ENCODE measurements around the gene DPP10. TPM values are rescaled to one million over a fixed set of nuclear protein-coding genes. Genes with fewer than 3 reads are reported as not detected.
A peak's percentile ranks its signal among the peaks of the same experiment; 100 is the strongest.

Gene DPP10
- total and polyA plus RNA-seq, 4 donors, result 0.08 to 5.0 (median 0.27) TPM

DNA sequence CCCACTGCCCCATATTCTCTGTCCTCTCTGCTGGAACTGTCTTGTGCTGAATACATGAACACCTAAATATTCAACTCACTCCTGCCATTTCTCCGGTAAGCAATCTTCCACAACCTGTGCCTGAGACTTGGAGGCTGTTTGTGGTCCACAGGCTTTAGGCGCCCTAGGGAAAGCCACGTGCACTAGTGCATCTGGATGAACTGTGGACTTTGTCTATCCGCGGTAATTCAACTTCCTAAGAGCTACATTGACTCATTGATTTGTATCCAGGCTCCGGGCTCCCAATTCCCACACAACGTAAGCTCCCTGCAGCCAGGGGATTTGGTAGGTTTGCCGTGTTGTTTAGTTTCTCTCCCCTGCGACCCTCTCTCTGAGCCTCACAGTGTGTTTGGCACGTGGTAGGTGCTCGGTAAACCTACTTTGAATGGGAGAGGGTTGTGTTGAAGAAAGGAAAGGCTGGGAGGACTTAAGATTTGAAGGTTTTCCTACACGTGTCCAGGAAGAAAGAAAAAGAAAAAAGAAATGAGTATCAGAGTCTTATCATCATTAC is 718.2 kb downstream of the DPP10 start:
- no peak for ATAC-seq (ENCODE audit: insufficient read depth, low FRiP score)
- peaks cover 23 to 61% (median 32%) of the 10 kb centered on the region in 3 donors for H3K27me3 ChIP-seq (ENCODE audit: control insufficient read depth in 3 of 3, insufficient read depth in 3 of 3, low read length in 2 of 3)
- peaks cover 0 to 6% (median 0%) of the 10 kb centered on the region in 5 donors for H3K4me1 ChIP-seq (ENCODE audit: control insufficient read depth in 5 of 5, insufficient read depth in 5 of 5, low read length in 5 of 5)
- H3K27ac ChIP-seq (ENCODE audit: low read depth in 1 of 2, low read length in 1 of 2), result no peak overlapping the region
- DNase-seq, result no peak
- TF ChIP-seq, protein P1, sequence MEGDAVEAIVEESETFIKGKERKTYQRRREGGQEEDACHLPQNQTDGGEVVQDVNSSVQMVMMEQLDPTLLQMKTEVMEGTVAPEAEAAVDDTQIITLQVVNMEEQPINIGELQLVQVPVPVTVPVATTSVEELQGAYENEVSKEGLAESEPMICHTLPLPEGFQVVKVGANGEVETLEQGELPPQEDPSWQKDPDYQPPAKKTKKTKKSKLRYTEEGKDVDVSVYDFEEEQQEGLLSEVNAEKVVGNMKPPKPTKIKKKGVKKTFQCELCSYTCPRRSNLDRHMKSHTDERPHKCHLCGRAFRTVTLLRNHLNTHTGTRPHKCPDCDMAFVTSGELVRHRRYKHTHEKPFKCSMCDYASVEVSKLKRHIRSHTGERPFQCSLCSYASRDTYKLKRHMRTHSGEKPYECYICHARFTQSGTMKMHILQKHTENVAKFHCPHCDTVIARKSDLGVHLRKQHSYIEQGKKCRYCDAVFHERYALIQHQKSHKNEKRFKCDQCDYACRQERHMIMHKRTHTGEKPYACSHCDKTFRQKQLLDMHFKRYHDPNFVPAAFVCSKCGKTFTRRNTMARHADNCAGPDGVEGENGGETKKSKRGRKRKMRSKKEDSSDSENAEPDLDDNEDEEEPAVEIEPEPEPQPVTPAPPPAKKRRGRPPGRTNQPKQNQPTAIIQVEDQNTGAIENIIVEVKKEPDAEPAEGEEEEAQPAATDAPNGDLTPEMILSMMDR (IDR thresholded peaks at IDR 0.05; ENCODE audit: control extremely low read depth, extremely low read depth), result no peak
- H3K9ac ChIP-seq (ENCODE audit: insufficient read depth in 1 of 2, low read length in 2 of 2), result no peak overlapping the region
- no peak overlapping the region for H3K4me3 ChIP-seq
- H3K36me3 ChIP-seq (ENCODE audit: control insufficient read depth in 4 of 4, insufficient read depth in 4 of 4, low read length in 4 of 4), result no peaks in the 10 kb centered on the region
- 51 to 55% methylated on average over 12 of the region's 12 CpGs for WGBS, 2 donors
- H3K9me3 ChIP-seq (ENCODE audit: control insufficient read depth in 4 of 4, insufficient read depth in 3 of 4, low read length in 3 of 4), result peaks cover 0 to 5% (median 0%) of the 10 kb centered on the region in 4 donors

GRCh38 chr2:115161081-115161770 is 718.8 kb downstream of the DPP10 start:
- ATAC-seq (ENCODE audit: insufficient read depth, low FRiP score) (no peak), DNase-seq (peak; percentile 65 to 80 (median 73))
- TF ChIP-seq, protein P1 (IDR thresholded peaks at IDR 0.05; ENCODE audit: control extremely low read depth, extremely low read depth), result no peak
- Histone ChIP-seq H3K9ac (ENCODE audit: insufficient read depth in 1 of 2, low read length in 2 of 2) (no peak overlapping the region), H3K4me1 (ENCODE audit: control insufficient read depth in 5 of 5, insufficient read depth in 5 of 5, low read length in 5 of 5) (peaks cover 0 to 6% (median 0%) of the 10 kb centered on the region in 5 donors), H3K27ac (ENCODE audit: low read depth in 1 of 2, low read length in 1 of 2) (no peak overlapping the region), H3K4me3 (no peak overlapping the region), H3K27me3 (ENCODE audit: control insufficient read depth in 3 of 3, insufficient read depth in 3 of 3, low read length in 2 of 3) (peaks cover 23 to 59% (median 32%) of the 10 kb centered on the region in 3 donors), H3K9me3 (ENCODE audit: control insufficient read depth in 4 of 4, insufficient read depth in 3 of 4, low read length in 3 of 4) (peaks cover 0 to 5% (median 0%) of the 10 kb centered on the region in 4 donors), H3K36me3 (ENCODE audit: control insufficient read depth in 4 of 4, insufficient read depth in 4 of 4, low read length in 4 of 4) (no peaks in the 10 kb centered on the region)
- 1 to 2% methylated on average over 31 to 86 of the region's 86 CpGs for WGBS, 2 donors

DNA sequence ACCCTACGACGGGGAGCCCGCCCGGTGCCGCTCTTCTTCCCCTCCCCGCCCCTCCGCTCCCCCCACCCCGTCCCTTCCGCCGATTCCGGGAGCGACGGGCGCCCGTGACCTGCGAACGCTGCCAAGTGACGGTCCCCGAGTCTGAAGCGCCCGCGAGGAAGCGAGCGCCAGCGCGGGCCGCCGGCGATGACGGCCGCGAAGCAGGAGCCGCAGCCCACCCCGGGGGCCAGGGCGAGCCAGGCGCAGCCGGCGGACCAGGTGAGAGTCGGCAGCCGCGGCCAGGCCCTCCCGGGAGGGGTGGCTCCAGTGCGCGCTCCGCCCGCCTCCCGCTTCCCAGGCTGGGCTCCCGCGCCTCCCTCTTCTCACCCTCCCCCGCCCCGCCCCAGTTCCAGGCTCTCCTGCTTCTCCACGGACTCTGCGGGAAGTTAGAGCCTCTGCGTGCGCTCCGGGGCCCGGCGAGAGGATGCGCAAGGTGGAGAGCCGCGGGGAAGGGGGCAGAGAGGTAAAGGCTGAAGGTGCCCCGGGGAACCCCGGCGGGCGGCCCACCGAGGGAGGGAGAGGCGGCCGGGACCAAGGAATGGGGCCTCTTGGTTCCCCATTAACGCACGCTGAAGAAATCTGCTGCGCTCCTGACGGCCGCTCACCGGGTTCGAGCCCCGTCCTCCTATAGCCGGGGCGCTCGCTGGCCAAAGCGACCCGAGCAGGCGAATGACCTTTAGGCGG is 719.5 kb downstream of the DPP10 start:
- Histone ChIP-seq H3K9me3 (ENCODE audit: control insufficient read depth in 4 of 4, insufficient read depth in 3 of 4, low read length in 3 of 4) (peaks cover 0 to 5% (median 0%) of the 10 kb centered on the region in 4 donors), H3K4me3 (no peak overlapping the region), H3K36me3 (ENCODE audit: control insufficient read depth in 4 of 4, insufficient read depth in 4 of 4, low read length in 4 of 4) (no peaks in the 10 kb centered on the region), H3K4me1 (ENCODE audit: control insufficient read depth in 5 of 5, insufficient read depth in 5 of 5, low read length in 5 of 5) (peaks cover 0 to 6% (median 0%) of the 10 kb centered on the region in 5 donors), H3K27me3 (ENCODE audit: control insufficient read depth in 3 of 3, insufficient read depth in 3 of 3, low read length in 2 of 3) (peaks cover 23 to 59% (median 32%) of the 10 kb centered on the region in 3 donors), H3K27ac (ENCODE audit: low read depth in 1 of 2, low read length in 1 of 2) (no peak overlapping the region), H3K9ac (ENCODE audit: insufficient read depth in 1 of 2, low read length in 2 of 2) (no peak overlapping the region)
- TF ChIP-seq, protein P1 (IDR thresholded peaks at IDR 0.05; ENCODE audit: control extremely low read depth, extremely low read depth), result no peak
- 1 to 2% methylated on average over 50 to 83 of the region's 83 CpGs for WGBS, 2 donors
- DNase-seq (peak; percentile 39 to 65 (median 43)), ATAC-seq (ENCODE audit: insufficient read depth, low FRiP score) (peak; percentile 39)

All from lung (tissue), 12 donors.